Activated T-helper 1 cell treated with anti-CD3 and anti-CD28 coated beads, Interleukin-2, amount 50 U/mL, for 16 hours (primary cell): ENCODE data around the gene TOMM40L.

Experiments used
- DNase-seq, 2 donors: peaks; one replicate each; pipeline ENCODE4 v3.0.0-alpha.2; 2020; ENCODE audit warnings: low read depth in 1 of 2, low spot score in 1 of 2

Gene TOMM40L

DNA sequence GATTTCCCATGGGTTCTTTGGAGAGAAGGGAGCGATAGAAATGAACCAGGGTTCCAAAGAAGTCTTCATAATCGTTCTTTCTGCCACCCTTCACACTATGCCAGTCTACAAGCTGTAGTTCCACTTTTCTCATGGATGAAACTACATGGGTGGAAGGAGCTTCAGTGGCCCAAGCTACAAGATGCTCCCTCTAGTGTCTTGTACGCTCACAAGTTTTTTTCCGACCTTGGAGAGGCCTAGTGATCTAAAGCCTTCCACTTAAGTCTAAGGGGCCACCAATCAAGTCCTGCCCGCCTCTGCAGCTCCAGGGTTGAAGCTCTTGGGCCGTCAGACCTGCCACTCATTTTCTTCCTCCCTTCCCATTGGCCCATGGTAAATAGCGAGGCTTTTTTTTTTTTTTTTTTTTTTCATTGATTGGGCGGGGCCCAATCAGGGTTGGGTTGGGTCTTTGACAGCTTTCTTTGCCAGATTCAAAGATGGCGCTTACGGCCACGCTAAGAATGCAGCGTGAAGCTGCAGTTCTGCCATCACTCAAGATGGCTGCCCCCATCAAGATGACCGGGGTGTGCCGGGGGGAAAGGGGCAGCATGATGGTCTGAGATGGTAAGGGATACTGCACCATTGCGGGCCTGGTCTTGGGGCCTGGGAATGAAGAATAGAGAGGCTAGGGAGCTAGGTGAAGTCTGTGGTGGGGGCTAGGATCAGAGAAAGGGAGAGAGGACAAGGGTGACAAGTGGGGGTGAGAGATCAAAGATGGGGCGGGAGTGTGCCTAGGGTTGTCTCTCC is at the start of gene TOMM40L:
Gene TOMM40L (plus strand): TSS at position 527 of the 786 bp plus-strand sequence. CDS start 430 bp downstream, outside the sequence.
- DNase-seq, result peak; percentile 59 to 80

DNA sequence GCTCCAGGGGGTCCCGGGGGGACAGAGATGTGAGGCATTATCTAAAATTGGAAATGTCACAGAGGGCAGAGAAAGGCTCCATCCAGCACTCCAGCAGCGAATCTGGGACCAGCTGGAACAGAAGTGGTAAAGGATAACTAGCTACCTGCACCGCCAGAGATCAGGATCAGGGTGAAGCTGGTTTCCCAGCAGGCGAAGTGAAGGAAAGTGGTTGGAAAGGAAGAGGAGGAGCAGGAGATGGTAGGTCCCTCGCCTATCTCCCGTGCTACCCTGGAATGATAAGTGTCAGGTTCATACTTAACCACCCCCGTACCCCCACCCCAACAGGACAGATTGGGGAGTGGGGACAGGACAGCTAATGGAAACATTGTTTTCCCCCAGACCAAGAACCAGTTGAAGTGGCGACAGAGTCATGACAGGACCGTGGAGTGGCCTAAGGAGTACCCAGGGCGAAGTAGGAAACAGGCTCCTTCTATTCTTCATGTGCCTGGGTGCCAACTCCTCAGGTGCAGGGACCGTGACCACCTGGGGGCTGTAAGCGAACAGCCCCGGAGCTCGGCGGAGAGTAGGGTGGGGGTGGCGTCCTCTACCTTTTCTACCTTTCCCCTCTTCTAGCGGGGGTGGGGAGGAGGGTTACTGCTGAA is 49.3 kb upstream of the TOMM40L start:
- DNase-seq, result no peak

- DNase-seq, result peak; percentile 89 to 90
These were observed 48.5 kb upstream of the TOMM40L start, which contains the start of gene B4GALT3 for GRCh38 chr1:161177112-161177935. Gene B4GALT3 (minus strand): TSS chr1:161177507. CDS start chr1:161176060, 1,447 bp downstream.

DNA sequence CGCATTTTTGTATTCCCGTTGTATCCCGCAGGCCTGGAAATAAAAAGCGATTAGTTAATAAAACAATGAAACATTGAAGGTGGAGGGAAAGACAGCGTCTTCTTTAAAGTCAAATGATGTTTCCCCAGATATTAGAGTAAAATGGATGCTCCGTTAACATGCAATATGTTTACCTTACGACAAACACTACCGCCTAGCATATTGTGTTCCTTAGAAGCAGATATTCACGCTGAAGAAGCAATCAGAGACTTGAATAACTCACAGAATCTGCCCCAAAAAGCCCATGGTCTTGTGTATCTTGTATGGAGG is 48.0 kb upstream of the TOMM40L start:
- DNase-seq, result no peak

DNA sequence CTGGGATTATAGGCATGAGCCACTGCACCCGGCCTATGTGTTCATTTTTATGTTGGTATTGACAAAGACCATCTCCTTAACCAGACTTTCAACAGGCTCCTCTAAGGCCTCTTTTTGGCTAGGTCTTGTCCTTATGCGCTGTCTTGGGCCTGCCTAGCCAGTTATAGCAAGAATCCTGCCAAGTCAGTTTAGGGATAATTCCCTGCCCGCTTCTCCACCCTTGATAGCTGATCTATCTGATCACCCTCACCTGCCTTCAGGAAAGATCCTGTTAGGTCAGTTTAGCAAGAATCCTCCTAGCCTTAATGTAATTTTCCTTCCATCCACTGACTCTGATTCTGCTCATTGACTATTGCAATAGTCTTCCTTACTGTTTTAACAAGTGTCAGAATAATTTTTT is 46.2 kb upstream of the TOMM40L start:
- no peak for DNase-seq

DNA sequence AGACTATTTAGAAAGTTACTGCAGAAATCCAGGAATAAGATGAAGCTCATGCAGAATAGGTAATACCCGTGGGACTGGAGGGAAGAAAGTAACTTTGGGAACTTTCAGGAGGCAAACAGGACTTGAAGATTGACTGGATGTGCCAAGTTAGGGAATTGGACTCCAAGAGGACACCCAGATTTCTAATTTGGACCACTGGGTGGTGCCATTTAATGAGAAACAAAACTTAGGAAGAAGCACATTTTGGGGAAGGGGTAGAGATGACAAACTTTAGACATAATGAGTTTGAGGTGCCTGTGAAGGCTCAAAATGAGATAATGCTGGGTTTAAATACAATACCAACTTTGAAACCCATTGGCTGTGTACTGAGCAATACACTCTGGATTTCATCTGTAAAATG is 45.2 kb upstream of the TOMM40L start:
- DNase-seq, result no peak

DNA sequence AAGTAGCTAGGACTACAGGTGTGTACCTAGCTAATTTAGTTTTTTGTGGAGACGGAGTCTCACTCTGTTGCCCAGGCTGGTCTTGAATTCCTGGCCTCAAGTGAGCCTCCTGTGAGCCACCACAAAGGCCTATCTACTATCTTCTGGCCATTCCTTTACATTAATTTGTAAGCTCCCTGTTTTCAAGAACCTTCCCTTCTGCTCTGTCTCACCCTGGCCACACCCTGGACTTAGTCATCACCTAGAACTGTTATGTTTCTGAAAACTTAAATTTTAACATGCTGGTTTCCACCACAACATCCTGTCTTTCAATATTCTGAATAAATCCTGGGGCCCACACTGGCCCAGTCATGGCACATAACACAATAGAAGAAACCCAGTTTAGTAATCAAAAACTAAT is 43.6 kb upstream of the TOMM40L start:
- peak in 1 of 2 donors; percentile 32 for DNase-seq

GRCh38 chr1:161185282-161185682 is 40.6 kb upstream of the TOMM40L start:
- peak; percentile 48 to 57 for DNase-seq

DNA sequence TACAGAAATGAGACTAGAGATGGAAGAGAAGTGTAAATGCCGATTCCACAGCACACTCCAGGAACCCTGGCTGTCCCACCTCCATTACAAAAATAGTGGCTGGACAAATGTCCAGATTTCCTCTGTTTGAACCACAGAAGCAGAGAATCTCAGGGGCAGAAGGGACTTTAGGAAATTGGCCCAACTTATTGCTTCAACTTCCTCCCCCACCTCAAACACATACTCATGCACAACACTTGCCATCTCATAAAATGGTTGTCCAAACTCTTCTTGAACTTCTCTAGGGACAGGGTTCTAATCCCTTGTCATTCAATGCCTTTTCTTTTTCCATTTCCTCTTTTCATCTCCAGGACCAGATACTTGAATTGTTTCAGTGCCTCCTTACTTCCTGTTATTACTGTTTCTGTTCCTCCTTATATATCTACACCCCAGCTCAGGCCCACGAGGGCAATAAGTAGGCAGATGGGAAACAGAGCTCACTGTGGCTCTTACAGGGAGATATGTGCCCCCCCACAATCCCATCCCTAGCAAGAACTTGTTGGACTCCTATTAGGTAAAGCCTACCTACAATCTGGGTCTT is 40.0 kb upstream of the TOMM40L start:
- no peak for DNase-seq

GRCh38 chr1:161187311-161187710 is 38.5 kb upstream of the TOMM40L start:
- no peak for DNase-seq

- no peak for DNase-seq
These were observed 37.5 kb upstream of the TOMM40L start for GRCh38 chr1:161188381-161188780.

DNA sequence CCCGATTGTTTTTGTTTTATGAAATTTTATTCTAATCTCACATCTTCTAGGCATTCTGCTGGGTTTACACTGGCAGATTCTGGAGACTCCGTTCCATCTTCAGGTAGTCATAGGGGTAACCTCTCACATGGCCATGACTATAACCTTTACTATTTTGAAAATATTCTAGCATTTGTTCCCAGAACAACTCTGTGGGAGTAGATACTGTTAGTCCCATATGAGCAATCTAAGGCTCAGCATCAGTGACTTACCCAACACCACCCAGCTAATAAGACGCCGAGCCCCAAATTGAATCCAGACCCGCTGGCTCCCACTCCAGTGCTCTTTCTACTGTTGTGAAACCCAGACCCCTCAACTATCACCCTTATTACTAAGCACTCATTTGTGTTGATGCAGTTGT is 36.8 kb upstream of the TOMM40L start:
- DNase-seq, result no peak

DNA sequence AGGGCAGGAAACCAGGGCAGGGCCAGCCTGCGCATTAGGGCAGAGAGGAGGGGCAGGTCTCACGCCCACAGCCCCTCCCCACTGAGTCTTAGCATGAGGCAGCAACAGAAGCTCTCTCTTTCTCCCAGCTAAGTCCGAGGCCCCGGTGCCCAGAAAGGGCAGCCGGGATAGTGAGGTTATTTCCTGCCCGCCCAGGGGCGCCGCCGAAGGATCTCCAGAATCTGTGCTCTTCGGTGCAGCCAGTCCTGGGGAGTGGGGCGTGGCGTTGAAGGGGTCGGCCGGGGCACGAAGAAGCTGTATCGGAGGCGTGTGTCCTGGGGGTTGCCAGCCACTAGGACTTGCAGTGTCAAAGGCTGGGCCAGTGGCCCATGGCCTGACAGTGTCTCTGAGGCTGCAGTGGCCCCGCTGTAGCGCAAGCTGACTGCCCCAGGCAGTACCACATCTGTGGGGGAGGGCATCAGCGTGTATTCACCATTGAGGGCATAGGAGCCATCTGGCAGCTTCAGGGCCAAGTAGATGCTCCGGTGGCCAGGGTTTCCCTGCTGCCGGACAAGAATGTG is 34.8 kb upstream of the TOMM40L start:
- DNase-seq, result no peak

GRCh38 chr1:161191971-161192370 is 33.9 kb upstream of the TOMM40L start:
- DNase-seq, result no peak

DNA sequence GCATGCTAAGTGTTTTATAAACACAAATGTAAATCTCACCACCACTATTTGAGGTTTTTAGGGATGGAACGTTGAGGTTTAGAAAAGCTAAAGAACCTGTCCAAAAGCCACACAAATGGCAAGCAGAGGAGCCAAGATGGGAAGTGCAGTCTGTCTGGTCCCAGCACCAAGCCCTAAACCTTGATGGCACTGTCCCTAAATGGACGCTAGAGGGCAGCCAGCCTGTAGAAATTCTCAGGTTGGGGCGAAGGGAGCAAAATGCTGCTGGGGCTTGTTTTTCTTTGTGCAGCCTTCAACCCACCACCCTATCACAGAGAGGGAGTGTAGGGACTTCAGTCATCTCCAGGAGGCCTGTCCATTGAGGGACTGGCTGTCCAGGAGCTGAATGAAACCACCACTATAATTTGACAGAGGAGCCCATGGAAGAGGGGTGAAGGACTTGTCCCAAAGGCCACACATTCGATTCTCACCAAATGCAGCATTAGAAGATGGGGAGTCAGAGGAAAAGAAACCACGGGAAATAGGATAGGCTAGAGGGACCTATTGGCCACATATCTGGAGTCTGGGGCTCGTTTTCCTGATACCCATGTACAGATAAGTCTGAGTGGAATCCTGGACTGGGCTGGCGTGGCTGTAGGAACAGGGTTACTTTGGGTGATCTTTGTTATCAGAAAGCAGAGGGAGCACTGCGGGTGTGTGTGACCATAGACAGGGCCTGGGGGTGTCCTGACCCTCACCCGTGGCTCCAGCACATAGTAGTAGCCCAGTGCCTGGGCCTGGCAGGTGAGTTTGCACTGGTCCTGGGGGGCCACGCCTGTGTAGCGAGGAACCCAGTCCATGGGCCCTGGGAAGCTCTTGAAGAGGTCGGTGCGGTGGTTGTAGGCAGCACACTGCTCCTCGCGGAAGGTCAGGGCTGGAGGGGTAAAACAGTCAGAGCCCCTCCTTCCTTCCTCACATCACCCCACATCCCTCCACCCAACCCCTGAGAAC is 33.1 kb upstream of the TOMM40L start:
- peak; percentile 27 to 47 for DNase-seq

DNA sequence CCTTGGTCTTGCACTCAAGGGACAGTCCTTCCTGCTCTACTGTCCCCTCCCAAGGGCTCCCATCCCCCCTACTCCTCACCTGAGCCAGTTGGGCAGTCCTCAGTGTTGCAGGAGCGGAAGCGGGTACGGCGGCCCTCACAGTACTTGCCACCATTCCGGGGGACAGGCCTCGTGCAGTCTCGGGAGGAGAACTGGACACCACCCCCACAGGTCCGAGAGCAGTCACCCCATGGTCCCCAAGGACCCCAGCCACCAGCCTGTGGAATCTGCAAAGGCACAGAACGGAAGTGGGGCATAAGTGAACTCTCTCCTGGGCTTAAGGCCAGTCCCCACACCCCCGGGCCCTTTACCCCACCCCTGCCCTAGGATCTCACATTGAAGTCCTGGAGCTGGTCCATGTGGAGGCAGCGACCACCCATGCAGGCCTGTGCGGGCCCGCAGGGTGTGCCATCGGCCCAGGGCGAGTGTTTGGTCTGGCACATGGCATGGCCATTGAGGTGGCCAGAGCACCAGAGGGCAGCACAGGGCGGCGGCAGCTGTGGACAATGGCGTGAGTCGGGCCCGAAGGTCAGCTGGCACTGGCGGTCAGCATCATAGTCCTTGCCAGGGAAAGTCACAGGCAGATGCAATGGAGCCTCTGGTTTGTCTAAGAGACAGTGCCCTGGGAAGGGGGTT is 32.2 kb upstream of the TOMM40L start:
- DNase-seq, result no peak

DNA sequence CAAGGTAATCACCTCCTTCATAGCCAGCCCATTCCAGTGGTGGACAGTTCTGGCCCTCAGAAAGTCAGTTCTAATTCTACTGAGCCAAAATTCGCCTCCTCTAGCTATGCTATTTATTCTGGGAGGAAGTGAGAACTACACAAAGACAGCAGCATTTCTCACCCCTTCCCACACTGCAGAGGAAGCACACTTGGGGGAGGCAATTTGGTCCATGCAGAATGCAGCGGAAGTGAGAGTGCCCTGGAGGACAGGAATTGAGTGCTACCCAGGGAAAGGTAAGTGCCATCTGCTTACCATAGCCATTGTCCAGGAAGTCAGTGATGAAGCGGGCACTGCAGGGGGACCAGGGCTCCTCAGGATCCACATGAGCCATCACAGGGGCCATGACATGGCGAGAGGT is 30.7 kb upstream of the TOMM40L start:
- DNase-seq, result no peak

DNA sequence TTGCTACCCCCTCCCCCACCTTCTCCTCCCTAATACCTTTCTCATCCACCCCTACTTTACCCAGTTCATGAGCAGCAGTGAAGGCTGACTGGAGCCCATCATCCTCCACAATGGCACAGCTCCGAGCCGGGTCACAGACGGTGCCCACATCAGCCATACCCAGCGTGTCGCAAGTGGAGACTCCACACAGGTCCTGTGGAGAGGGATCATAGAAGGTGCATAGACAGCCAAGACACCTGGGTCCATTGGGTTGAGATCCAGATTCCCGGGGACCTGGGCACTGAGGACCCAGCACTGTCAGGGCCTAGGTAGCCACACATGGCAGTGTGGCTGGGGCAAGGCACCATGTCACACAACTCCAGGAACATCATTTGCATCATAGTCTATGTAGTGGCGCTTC is 29.7 kb upstream of the TOMM40L start:
- DNase-seq, result no peak
